ENCODE data around the gene RAB18.
A peak's percentile ranks its signal among the peaks of the same experiment; 100 is the strongest.

The RAB18 gene

GRCh38 chr10:27531336-27531847, 27.3 kb downstream of the RAB18 start:
- TF ChIP-seq, protein P1, sequence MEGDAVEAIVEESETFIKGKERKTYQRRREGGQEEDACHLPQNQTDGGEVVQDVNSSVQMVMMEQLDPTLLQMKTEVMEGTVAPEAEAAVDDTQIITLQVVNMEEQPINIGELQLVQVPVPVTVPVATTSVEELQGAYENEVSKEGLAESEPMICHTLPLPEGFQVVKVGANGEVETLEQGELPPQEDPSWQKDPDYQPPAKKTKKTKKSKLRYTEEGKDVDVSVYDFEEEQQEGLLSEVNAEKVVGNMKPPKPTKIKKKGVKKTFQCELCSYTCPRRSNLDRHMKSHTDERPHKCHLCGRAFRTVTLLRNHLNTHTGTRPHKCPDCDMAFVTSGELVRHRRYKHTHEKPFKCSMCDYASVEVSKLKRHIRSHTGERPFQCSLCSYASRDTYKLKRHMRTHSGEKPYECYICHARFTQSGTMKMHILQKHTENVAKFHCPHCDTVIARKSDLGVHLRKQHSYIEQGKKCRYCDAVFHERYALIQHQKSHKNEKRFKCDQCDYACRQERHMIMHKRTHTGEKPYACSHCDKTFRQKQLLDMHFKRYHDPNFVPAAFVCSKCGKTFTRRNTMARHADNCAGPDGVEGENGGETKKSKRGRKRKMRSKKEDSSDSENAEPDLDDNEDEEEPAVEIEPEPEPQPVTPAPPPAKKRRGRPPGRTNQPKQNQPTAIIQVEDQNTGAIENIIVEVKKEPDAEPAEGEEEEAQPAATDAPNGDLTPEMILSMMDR (IDR thresholded peaks at IDR 0.05; ENCODE audit: insufficient read depth, low read depth, low read length, missing control alignments) = no peak
- no peak overlapping the region for H3K4me3 ChIP-seq (ENCODE audit: low read length)
- no peak for DNase-seq (ENCODE audit: low read depth)

GRCh38 chr10:27534161-27534700, 30.1 kb downstream of the RAB18 start:
- TF ChIP-seq, protein P1 (IDR thresholded peaks at IDR 0.05; ENCODE audit: insufficient read depth, low read depth, low read length, missing control alignments) = no peak
- DNase-seq (ENCODE audit: low read depth) = no peak
- no peak overlapping the region for H3K4me3 ChIP-seq (ENCODE audit: low read length)

DNA sequence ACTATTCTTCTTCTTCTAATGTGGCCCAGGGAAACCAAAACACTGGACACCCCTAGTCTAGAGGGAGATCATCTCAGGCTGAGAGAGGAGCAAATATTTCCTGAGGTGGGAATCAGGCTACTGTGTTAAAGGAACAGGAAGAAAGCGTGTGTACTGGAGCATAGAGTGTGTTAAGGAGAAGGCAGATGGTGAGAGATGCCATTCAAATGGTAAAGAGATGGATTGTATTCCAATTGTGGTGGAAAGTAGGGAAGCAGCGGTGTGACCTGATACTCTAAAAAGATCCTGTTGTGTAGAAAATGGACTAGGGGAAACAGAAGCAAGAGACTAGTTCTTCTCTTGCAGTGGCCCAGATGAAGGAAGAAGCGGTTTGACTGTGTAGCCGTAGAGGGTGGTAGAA, 31.2 kb downstream of the RAB18 start:
- DNase-seq (ENCODE audit: low read depth) = no peak
- no peak overlapping the region for H3K4me3 ChIP-seq (ENCODE audit: low read length)
- TF ChIP-seq, protein P1 (IDR thresholded peaks at IDR 0.05; ENCODE audit: insufficient read depth, low read depth, low read length, missing control alignments) = no peak

GRCh38 chr10:27536437-27536836, 32.3 kb downstream of the RAB18 start:
- DNase-seq (ENCODE audit: low read depth) = no peak
- H3K4me3 ChIP-seq (ENCODE audit: low read length) = no peak overlapping the region
- TF ChIP-seq, protein P1 (IDR thresholded peaks at IDR 0.05; ENCODE audit: insufficient read depth, low read depth, low read length, missing control alignments) = no peak

DNA sequence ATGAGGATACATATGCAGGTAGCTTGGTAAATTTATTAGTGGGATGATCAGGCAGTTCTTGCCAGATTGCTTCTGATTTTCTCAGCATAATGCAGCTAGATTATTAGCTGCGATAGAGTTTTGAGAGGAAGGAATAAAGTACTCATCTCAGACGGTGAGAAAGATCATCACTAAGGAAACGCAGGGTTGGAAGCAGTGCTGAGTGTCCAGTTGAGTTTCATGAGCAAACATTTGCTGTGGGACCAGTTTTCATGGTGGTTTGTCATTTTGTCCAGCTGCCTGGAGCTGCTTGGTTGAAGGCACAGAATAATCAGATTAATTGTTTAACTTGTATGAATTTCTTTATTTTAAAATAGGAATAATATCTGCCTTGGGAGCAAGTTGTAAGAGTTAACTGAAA, 33.1 kb downstream of the RAB18 start:
- no peak for DNase-seq (ENCODE audit: low read depth)
- TF ChIP-seq, protein P1 (IDR thresholded peaks at IDR 0.05; ENCODE audit: insufficient read depth, low read depth, low read length, missing control alignments) = no peak
- H3K4me3 ChIP-seq (ENCODE audit: low read length) = no peak overlapping the region

GRCh38 chr10:27537787-27538186, 33.7 kb downstream of the RAB18 start:
- no peak for DNase-seq (ENCODE audit: low read depth)
- H3K4me3 ChIP-seq (ENCODE audit: low read length) = no peak overlapping the region
- TF ChIP-seq, protein P1 (IDR thresholded peaks at IDR 0.05; ENCODE audit: insufficient read depth, low read depth, low read length, missing control alignments) = no peak

DNA sequence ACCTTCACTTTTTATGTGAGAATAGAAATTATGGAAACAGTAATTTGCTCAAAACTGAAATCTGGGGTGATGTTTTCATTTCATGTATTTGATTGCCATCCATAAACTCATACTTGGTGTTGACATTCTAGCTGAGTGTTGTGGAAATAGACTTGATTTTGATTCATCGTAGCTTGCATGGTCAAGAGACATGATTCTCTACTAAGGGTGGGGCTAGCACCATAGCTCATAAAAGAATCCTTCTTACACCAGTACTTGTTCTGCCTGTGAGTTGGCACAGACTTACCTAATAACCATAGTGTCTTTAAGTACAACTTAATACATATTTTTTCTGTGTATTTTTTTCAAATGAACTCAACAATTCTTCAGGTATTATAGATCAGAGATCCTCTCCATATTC, 36.6 kb downstream of the RAB18 start:
- H3K4me3 ChIP-seq (ENCODE audit: low read length) = no peak overlapping the region
- TF ChIP-seq, protein P1 (IDR thresholded peaks at IDR 0.05; ENCODE audit: insufficient read depth, low read depth, low read length, missing control alignments) = no peak
- peak; percentile 68 for DNase-seq (ENCODE audit: low read depth)

Data from epithelial cell of esophagus (primary cell).